AG04449 (cell line): Measurements from ENCODE around the gene LDLRAD4.
"Not testable (repeated sequence)": the region's sequence is repeated elsewhere in the genome, so short reads cannot be mapped to it uniquely, and the experiment has no call there.

ENCODE experiments used
- CTCF ChIA-PET: fragments of 350-600 bp; formaldehyde crosslinking; extraction: SDS; loops from one replicate; lab custom pipeline; 2021; ENCODE audit warnings: antibody characterized with exemption; lab: Yijun Ruan, JAX
- POLR2A ChIA-PET: fragments of 400-600, 350-600 bp; formaldehyde crosslinking; extraction: SDS; loops from one replicate; lab custom pipeline; 2020; ENCODE audit warnings: antibody characterized with exemption, inconsistent platforms; lab: Yijun Ruan, JAX
- DNase-seq: peaks from one replicate; pipeline ENCODE4 v3.0.0-alpha.2; 2010; ENCODE audit warnings: low read depth, low spot score
- H3K4me3 ChIP-seq: 2 replicates; pipeline ENCODE4 v1.5.1; 2011; ENCODE audit warnings: low read depth, mild to moderate bottlenecking, control low read depth, low read length
- TF ChIP-seq, protein P1 (sequence below): IDR thresholded peaks from one replicate; pipeline ENCODE4 v1.5.1; 2011; ENCODE audit warnings: mild to moderate bottlenecking, moderate library complexity, low read length, control low read depth, inconsistent platforms; ENCODE audit not compliant: insufficient read depth; ENCODE audit errors: missing control alignments

LDLRAD4 gene

GRCh38 chr18:13486686-13487085, 268.1 kb downstream of the LDLRAD4 start:
- TF ChIP-seq, protein P1, sequence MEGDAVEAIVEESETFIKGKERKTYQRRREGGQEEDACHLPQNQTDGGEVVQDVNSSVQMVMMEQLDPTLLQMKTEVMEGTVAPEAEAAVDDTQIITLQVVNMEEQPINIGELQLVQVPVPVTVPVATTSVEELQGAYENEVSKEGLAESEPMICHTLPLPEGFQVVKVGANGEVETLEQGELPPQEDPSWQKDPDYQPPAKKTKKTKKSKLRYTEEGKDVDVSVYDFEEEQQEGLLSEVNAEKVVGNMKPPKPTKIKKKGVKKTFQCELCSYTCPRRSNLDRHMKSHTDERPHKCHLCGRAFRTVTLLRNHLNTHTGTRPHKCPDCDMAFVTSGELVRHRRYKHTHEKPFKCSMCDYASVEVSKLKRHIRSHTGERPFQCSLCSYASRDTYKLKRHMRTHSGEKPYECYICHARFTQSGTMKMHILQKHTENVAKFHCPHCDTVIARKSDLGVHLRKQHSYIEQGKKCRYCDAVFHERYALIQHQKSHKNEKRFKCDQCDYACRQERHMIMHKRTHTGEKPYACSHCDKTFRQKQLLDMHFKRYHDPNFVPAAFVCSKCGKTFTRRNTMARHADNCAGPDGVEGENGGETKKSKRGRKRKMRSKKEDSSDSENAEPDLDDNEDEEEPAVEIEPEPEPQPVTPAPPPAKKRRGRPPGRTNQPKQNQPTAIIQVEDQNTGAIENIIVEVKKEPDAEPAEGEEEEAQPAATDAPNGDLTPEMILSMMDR, result no peak
- no peak for DNase-seq
- ChIA-PET CTCF (no interaction called here), POLR2A (no interaction called here)
- H3K4me3 ChIP-seq, result no peak overlapping the region

DNA sequence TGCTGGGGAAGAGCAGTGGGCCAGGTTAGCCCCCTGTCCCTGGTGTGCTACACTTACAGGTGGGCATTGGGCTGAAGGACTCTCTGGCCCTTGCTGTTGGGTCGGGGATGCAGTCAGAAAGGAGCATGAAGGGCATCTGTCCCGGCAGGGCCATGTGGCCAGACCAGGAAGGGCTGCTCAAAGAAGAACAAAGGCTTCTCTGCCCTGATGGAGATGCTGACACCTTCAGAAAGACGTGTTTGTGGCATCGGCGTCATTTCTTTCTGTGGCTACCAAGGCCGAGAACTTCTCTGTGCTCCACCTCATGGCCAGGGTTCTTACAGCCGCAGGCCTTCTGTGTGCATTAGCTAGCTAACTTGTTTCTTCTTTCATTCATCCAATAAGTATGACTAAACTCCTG, 268.7 kb downstream of the LDLRAD4 start:
- no peak for DNase-seq
- CTCF ChIA-PET, result no interaction called here
- POLR2A ChIA-PET, result no interaction called here
- no peak overlapping the region for H3K4me3 ChIP-seq
- TF ChIP-seq, protein P1, result no peak

DNA sequence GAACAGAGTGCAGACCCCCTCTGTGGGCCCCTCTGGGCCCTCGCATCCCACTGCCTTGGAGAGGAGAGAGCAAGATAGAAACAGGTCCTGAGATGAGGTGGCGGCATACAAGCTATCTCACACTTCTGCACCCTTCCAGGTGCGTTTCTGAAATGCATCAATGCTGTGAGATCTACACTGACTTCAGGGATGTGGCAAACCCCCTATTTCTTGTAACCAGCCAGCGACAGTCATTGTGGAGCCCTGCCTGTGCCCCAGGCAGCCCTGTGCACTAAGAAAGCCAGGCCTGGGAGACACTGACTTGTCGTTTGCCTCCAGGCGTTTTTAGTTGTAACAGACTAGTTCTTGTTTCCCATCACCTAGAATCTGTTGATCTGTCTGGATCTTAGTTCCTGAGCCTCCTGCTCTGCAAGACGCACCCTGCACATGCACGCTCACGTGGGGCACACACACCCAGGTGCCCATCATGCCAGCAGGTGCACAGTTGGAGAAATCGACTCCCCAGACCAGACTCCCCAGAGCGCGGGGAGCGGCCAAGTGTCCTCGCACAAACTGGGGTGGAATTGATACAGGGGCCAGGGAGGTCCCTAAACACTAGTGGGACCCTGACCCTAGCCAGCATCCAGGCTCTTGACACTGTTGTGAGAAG, 269.8 kb downstream of the LDLRAD4 start:
- DNase-seq, result no peak
- CTCF ChIA-PET, result no interaction called here
- POLR2A ChIA-PET, result no interaction called here
- TF ChIP-seq, protein P1, result no peak
- no peak overlapping the region for H3K4me3 ChIP-seq

DNA sequence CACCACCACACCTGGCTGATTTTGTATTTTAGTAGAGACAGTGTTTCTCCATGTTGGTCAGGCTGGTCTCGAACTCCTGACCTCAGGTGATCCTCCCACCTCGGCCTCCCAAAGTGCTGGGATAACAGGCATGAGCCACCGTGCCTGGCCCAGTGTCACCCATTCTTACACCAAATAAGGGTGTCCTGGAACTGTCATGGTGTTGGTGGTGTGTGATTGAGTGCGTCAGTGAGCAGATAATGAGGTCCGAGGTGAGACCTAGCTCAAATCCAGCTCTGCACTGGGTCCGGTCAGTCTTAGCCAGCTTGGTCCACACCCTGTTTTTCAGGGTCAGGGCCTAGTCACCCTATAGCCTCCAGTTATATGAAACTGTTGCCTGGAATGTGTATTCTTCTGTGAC, 270.7 kb downstream of the LDLRAD4 start:
- H3K4me3 ChIP-seq, DNase-seq, CTCF ChIA-PET, POLR2A ChIA-PET: not testable (repeated sequence)

- no peak for DNase-seq
- CTCF ChIA-PET, result no interaction called here
- POLR2A ChIA-PET, result no interaction called here
- no peak overlapping the region for H3K4me3 ChIP-seq
- TF ChIP-seq, protein P1, result no peak
Measured at GRCh38 chr18:13491138-13491537, 272.6 kb downstream of the LDLRAD4 start.

GRCh38 chr18:13492314-13492713, 273.8 kb downstream of the LDLRAD4 start:
- no peak for DNase-seq
- no peak overlapping the region for H3K4me3 ChIP-seq
- ChIA-PET POLR2A (no interaction called here), CTCF (no interaction called here)
- TF ChIP-seq, protein P1, result no peak

DNA sequence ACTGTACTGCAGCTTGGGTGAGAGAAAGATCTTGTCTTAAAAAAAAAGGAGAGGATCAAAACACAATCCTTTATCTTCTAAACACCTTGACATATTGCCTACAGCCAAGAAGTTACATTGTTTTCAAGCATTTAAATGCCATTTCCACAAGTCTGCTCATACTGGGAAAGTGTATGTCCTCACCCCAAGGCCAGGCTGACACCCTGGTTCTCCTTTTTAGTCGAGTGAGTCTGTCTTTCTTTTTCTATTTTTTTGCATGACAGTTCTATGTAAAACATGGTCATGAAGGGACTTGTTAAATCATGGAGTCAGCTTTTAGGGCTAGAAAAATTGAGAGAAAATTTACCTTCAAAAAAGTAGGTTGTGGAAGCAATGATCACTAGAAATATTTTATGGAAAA, 274.5 kb downstream of the LDLRAD4 start:
- no peak for DNase-seq
- CTCF ChIA-PET, result no interaction called here
- H3K4me3 ChIP-seq, result no peak overlapping the region
- TF ChIP-seq, protein P1, result no peak
- POLR2A ChIA-PET, result no interaction called here
